ENCODE data around the gene CAB39.
"Not testable (repeated sequence)": the region's sequence is repeated elsewhere in the genome, so short reads cannot be mapped to it uniquely, and the experiment has no call there.

CAB39 gene

GRCh38 chr2:230684270-230685168, 28.1 kb upstream of the CAB39 start:
- DNase-seq, result no peak

- peak; percentile 35 for DNase-seq
Measured at GRCh38 chr2:230685178-230685577, 27.5 kb upstream of the CAB39 start.

- no peak for DNase-seq
Measured at GRCh38 chr2:230687498-230687897, 25.1 kb upstream of the CAB39 start.

GRCh38 chr2:230688490-230688889, 24.2 kb upstream of the CAB39 start:
- peak; percentile 51 for DNase-seq

GRCh38 chr2:230690439-230690838, 22.2 kb upstream of the CAB39 start:
- no peak for DNase-seq

GRCh38 chr2:230691005-230691647, 21.5 kb upstream of the CAB39 start:
- no peak for DNase-seq

- DNase-seq, result no peak
Measured at GRCh38 chr2:230692760-230693159, 19.9 kb upstream of the CAB39 start.

- DNase-seq, result no peak
Measured at GRCh38 chr2:230693411-230693810, 19.2 kb upstream of the CAB39 start.

- no peak for DNase-seq
Measured at GRCh38 chr2:230694241-230694640, 18.4 kb upstream of the CAB39 start.

- no peak for DNase-seq
Measured at GRCh38 chr2:230695551-230695950, 17.1 kb upstream of the CAB39 start.

- no peak for DNase-seq
Measured at GRCh38 chr2:230696670-230697069, 16.0 kb upstream of the CAB39 start.

GRCh38 chr2:230697676-230698075, 15.0 kb upstream of the CAB39 start:
- no peak for DNase-seq

- DNase-seq, result not testable (repeated sequence)
Measured at GRCh38 chr2:230698753-230699152, 13.9 kb upstream of the CAB39 start.

- peak; percentile 67 for DNase-seq
Measured at GRCh38 chr2:230700447-230700846, 12.2 kb upstream of the CAB39 start.

GRCh38 chr2:230701308-230701707, 11.3 kb upstream of the CAB39 start:
- no peak for DNase-seq

GRCh38 chr2:230702457-230702856, 10.2 kb upstream of the CAB39 start:
- not testable (repeated sequence) for DNase-seq

- no peak for DNase-seq
Measured at GRCh38 chr2:230703514-230703913, 9.1 kb upstream of the CAB39 start.

- peak; percentile 61 for DNase-seq
Measured at GRCh38 chr2:230706053-230706521, 6.6 kb upstream of the CAB39 start.

- DNase-seq, result no peak
Measured at GRCh38 chr2:230706966-230707365, 5.7 kb upstream of the CAB39 start.

GRCh38 chr2:230708204-230708603, 4.4 kb upstream of the CAB39 start:
- no peak for DNase-seq

- peak; percentile 71 for DNase-seq
Measured at GRCh38 chr2:230711224-230711623, 1.4 kb upstream of the CAB39 start.

- DNase-seq, result peak; percentile 41
Measured at GRCh38 chr2:230713331-230714135, 891 bp downstream of the CAB39 start.

- DNase-seq, result peak; percentile 78
Measured at GRCh38 chr2:230714136-230714480, 1.5 kb downstream of the CAB39 start.
